ENCODE data around the gene TOX2. TPM values are rescaled to one million over a fixed set of nuclear protein-coding genes. Genes with fewer than 3 reads are reported as not detected.

Gene TOX2
- total RNA-seq, 1 experiment from 2014 or later: 6.2 TPM

DNA sequence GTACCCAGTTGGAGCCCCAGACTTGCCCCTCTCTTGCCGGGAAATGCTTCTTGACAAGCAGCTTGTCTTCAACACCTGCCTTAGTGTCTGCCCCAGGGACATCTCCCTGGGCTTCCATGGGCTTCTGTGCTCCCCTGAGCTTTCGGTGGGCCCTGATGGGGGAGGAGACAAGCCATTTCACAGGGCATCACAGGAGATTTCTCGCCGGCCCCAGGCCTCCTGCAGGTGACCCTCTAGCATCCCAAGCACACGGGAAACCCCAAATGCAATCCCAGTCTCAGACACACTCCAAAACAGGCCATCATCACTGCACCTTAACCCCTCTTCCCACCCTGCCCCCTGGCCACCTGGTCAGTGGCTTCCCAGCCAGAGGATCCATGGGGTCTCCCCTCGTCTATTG lies 197.8 kb downstream of the TOX2 start:
- Histone ChIP-seq H3K27me3 (replicated peaks) (no peaks in the 10 kb centered on the region), H3K36me3 (peaks cover 8% of the 10 kb centered on the region), H3K9me3 (replicated peaks) (no peaks in the 10 kb centered on the region), H3K4me1 (replicated peaks) (no peaks in the 10 kb centered on the region), H3K27ac (no peak overlapping the region), H3K4me3 (no peak overlapping the region)
- no peak for DNase-seq (ENCODE audit: low read depth in 1 of 2, low spot score in 2 of 2)

DNA sequence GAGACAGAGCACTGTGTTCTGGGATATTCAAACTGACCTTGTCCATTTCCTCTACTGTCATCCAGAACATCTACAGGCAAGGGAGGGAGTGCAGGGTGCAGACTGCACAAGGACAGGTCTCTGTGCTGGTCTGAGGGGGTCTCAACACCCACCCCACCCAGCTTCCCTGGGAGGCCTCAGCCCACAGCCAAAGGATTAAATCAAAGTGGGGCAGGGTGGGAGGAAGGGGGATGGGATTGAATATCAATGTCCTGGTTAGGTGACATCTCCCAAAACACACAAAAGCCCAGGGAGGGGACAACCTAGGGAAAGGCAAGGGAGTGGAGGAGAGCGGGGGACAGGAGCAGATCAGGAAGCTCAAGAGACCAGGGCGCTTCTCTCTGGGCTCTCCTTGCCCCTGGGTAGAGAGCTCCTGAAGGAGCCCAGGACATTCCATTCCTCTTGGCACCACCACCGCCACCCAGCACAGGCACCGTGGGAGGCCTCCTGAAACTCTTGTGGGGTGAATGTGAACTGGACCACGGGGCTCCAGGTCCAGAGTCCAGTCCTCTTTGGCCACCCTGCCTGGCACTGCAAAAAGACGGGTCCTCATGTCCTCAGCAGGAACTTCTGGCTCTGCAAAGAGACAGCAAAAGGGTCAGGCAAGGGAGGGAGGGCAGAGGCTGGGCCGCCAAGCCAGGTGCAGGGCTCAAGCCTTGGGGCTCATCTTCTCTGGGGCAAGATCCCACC lies 198.4 kb downstream of the TOX2 start:
- H3K27ac ChIP-seq: no peak overlapping the region
- no peak for DNase-seq (ENCODE audit: low read depth in 1 of 2, low spot score in 2 of 2)
- no peak overlapping the region for H3K4me3 ChIP-seq
- no peaks in the 10 kb centered on the region for H3K4me1 ChIP-seq (replicated peaks)
- H3K27me3 ChIP-seq (replicated peaks): no peaks in the 10 kb centered on the region
- H3K36me3 ChIP-seq: peaks cover 8% of the 10 kb centered on the region
- H3K9me3 ChIP-seq (replicated peaks): no peaks in the 10 kb centered on the region

DNA sequence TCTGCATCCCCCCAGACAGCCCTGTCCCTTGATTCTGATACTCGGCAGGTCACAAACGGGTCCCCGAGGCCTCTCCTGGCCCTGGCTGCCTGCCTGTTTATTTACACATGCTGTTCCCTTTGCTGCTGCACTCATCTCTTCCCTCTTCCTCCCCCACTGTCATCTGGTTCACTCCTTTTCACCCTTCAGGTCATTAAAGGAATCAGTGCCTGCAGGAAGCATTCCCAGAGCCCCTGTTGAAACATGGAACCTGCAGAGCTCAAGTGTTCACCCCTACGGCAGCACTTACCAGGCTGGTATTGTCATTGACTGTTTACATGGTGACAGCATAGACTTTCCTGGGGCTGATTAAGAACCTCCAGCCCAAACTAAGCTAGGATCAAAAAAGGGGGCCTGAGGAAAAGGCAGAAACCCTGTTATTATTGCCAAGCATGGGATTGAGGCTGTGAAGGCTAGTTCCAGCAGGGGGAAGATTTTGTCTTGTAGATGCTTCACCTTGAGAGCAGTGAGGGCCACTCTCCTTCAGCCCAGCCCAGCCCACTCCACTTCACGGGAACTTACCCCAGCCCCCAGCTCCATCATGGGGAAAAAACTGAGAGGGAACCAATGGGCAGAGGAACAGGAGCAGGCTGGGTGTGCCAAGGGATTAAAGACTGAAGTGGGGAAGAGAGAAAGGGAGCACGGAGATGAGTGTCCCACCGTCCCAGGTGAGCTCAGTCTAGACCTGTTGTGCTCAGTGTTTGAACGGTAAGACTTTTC lies 199.1 kb downstream of the TOX2 start:
- no peaks in the 10 kb centered on the region for H3K4me1 ChIP-seq (replicated peaks)
- no peaks in the 10 kb centered on the region for H3K9me3 ChIP-seq (replicated peaks)
- H3K4me3 ChIP-seq: no peak overlapping the region
- H3K36me3 ChIP-seq: peaks cover 8% of the 10 kb centered on the region
- no peaks in the 10 kb centered on the region for H3K27me3 ChIP-seq (replicated peaks)
- DNase-seq (ENCODE audit: low read depth in 1 of 2, low spot score in 2 of 2): no peak
- no peak overlapping the region for H3K27ac ChIP-seq

DNA sequence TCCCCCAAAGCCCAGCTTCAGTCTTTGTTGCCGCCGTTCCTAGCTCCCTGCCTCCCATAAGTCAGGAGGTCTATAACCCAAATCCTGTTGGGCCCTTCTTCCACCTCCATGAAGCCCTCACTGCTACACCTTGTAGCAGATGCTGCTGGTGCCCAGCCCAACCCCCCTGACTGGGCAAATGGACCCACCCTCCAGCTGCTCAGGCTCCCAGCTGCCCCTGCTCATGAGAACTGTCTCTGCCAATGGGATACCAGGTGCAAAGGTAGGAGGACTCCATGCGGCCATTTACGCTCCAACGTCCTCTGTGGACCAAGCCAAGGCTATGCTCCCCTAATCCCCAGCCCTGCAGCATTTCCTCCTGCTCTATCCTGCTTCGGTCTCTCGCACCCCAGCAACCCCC lies 200.5 kb downstream of the TOX2 start:
- no peak for DNase-seq (ENCODE audit: low read depth in 1 of 2, low spot score in 2 of 2)
- H3K4me1 ChIP-seq (replicated peaks): no peaks in the 10 kb centered on the region
- H3K27ac ChIP-seq: no peak overlapping the region
- H3K4me3 ChIP-seq: no peak overlapping the region
- H3K36me3 ChIP-seq: peaks cover 8% of the 10 kb centered on the region
- no peaks in the 10 kb centered on the region for H3K27me3 ChIP-seq (replicated peaks)
- no peaks in the 10 kb centered on the region for H3K9me3 ChIP-seq (replicated peaks)

DNA sequence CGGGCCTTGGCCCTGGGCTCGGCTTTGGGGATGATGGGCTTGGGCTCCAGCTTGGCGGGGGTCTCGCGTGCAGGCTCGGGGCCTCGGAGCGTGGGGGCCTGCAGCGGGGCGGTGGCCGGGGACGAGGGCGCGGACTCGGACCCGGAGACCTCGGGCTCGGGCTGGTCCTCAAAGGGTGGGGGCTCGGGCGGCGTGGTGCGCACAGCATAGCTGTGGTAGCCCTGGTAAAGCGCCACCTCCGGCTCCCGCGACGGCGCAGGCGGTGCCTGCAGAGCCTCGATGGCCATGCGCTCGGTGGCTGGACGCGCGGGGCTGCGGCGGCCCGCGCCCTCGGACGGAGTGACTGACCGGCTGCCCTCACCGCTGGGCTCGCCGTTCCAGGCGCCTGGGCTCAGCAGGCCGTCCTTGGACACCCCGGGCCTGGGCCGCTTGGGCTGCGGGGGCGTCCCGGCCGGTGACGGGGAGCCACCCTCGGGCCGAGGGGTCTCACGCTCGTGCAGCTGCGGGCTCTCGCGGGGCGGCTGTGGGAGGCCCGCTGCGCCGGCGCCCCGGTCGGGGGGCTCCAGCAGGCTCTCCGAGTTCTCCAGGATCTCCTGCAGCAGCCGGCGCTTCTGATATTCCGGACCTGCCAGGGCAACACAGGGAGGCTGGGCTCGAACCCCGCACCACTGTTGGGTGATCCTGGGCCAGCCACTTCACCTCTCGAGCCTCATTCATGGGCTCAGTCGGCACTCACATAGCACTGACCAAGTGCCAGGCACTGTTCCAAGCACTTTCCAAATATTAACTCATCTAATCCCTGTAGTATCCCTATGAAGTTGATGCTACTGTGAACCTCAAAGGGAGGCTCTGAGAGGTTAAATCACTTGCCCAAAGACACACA lies 201.4 kb downstream of the TOX2 start:
- H3K4me1 ChIP-seq (replicated peaks): no peaks in the 10 kb centered on the region
- no peaks in the 10 kb centered on the region for H3K27me3 ChIP-seq (replicated peaks)
- DNase-seq (ENCODE audit: low read depth in 1 of 2, low spot score in 2 of 2): no peak
- no peaks in the 10 kb centered on the region for H3K9me3 ChIP-seq (replicated peaks)
- no peak overlapping the region for H3K4me3 ChIP-seq
- H3K27ac ChIP-seq: no peak overlapping the region
- peaks cover 8% of the 10 kb centered on the region for H3K36me3 ChIP-seq

DNA sequence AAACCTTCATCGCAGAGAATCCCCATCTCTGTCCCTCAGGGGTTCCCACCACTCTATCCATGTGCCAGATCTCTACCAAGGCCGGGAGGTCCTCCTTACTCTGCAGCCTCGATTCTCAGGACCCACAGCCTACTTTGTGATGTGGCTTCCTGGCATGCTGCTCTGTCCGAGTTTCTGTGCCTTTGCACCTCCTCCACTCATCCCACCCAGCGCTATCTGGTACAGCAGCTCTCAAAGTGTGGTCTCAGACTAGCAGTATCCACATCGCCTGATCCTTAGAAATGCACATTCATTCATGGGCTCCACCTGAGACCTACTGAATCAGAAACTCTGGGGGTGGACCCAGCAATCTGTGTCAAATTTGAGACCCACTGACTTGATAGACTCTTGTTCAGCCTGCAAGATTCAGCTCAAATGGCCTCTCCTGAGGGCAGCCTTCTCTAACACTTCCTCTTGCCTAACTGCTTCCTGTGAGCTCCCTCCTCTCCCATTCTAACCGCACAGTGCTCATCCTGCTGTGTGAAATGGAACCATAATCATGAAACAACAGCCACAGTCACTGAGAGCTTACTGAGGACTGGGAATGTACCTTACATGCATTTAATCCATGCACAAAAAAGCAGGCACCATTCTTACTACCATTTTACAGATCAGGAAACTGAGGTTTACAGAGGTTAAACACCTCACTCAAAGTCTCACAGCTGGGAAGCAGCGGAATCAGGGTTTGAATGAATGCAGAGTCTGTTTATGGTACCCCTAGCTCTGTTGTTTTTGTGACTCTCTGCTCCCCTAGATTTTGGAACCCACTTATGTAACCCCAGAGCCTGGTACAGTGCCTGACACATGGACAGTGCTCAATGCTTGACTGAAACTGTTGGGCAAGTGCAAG lies 202.9 kb downstream of the TOX2 start:
- H3K36me3 ChIP-seq: peaks cover 8% of the 10 kb centered on the region
- no peak overlapping the region for H3K27ac ChIP-seq
- no peak for DNase-seq (ENCODE audit: low read depth in 1 of 2, low spot score in 2 of 2)
- H3K4me1 ChIP-seq (replicated peaks): no peaks in the 10 kb centered on the region
- H3K27me3 ChIP-seq (replicated peaks): no peaks in the 10 kb centered on the region
- H3K9me3 ChIP-seq (replicated peaks): no peaks in the 10 kb centered on the region
- no peak overlapping the region for H3K4me3 ChIP-seq

DNA sequence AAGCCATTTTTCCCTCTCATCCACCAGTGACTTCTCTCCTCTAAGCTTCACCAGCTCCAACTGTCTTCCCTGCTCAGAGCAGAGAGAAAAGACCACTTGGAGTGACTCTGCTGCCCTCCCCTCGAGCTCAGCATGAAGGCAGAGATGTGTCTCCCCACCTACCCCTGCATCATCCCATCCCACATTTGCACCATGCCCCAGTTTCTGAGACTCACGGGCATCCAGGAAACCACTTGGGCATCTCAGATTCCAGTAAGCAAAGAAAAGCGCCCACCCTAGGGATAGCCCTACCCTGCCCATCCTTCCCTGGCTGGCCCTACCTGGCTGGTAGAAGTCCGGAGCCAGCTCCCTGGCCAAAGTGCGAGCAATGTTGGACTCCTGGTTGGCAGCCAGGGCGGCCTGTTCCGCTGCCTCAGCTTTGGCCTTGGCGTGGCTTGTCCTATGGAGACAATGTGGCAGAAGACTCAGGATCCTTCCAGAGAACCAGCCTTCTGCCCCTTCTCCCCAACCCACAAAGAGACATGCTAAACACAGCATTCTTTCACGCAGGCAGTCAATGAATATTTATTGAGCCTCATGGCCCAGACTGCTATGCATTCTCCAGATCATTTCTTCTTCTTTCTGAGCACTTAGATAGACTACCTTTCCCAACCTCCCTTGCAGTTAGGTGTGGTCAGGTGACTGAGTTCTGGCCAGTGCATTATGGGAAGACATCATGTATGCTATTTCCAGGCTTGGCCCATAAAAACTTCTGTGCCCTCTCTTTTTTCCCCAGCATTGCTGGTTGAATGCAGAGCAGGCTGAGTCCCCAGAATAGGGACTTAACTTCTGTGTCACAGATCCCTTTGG lies 203.8 kb downstream of the TOX2 start:
- H3K4me3 ChIP-seq: no peak overlapping the region
- H3K4me1 ChIP-seq (replicated peaks): no peaks in the 10 kb centered on the region
- no peaks in the 10 kb centered on the region for H3K9me3 ChIP-seq (replicated peaks)
- peaks cover 8% of the 10 kb centered on the region for H3K36me3 ChIP-seq
- H3K27ac ChIP-seq: no peak overlapping the region
- DNase-seq (ENCODE audit: low read depth in 1 of 2, low spot score in 2 of 2): no peak
- no peaks in the 10 kb centered on the region for H3K27me3 ChIP-seq (replicated peaks)

Other genes starting within 250 kb of the TOX2 start
- gene MYBL2, start 247.7 kb upstream of the TOX2 start, total RNA-seq (2014; rRNA removed; shearing (Covaris generic)): 73.6 and 80.8 TPM in 2 replicates
- gene GTSF1L, start 187.8 kb upstream of the TOX2 start, total RNA-seq (2014; rRNA removed; shearing (Covaris generic)): not detected in 2 replicates

Data from SJSA1 (cell line).